ENCODE measurements around the gene TBL2. TPM values are rescaled to one million over a fixed set of nuclear protein-coding genes. Genes with fewer than 3 reads are reported as not detected.
"Not testable (repeated sequence)": the region's sequence is repeated elsewhere in the genome, so short reads cannot be mapped to it uniquely, and the experiment has no call there.

The TBL2 gene
- total RNA-seq, 2 donors from 2014 or later, result 30.7 to 36.6 TPM

- H3K4me3 Mint-ChIP-seq, result no peak overlapping the region
- no peak for DNase-seq (ENCODE audit: low spot score)
- no peak for ATAC-seq
- H3K27me3 Mint-ChIP-seq, result no peaks in the 10 kb centered on the region
- H3K27ac Mint-ChIP-seq, result no peak overlapping the region
- peaks cover 10% of the 10 kb centered on the region for H3K36me3 Mint-ChIP-seq
- peaks cover 10 to 23% of the 10 kb centered on the region in 2 donors for H3K4me1 Mint-ChIP-seq (ENCODE audit: low read depth in 2 of 2)
- H3K9me3 Mint-ChIP-seq, result no peaks in the 10 kb centered on the region
Measured at GRCh38 chr7:73549176-73549575, 29.2 kb downstream of the TBL2 start.

- H3K4me3 Mint-ChIP-seq, result no peak overlapping the region
- peak overlapping the region in 1 of 2 donors; percentile 28 for H3K27ac Mint-ChIP-seq
- no peaks in the 10 kb centered on the region for H3K9me3 Mint-ChIP-seq
- DNase-seq (ENCODE audit: low spot score), result no peak
- peaks cover 15 to 25% of the 10 kb centered on the region in 2 donors for H3K4me1 Mint-ChIP-seq (ENCODE audit: low read depth in 2 of 2)
- H3K27me3 Mint-ChIP-seq, result no peaks in the 10 kb centered on the region
- peaks cover 10% of the 10 kb centered on the region for H3K36me3 Mint-ChIP-seq
- no peak for ATAC-seq
Measured at GRCh38 chr7:73547841-73548240, 30.5 kb downstream of the TBL2 start.

GRCh38 chr7:73544678-73545077, 33.7 kb downstream of the TBL2 start:
- DNase-seq (ENCODE audit: low spot score), result no peak
- H3K4me3 Mint-ChIP-seq, result no peak overlapping the region
- H3K4me1 Mint-ChIP-seq (ENCODE audit: low read depth in 2 of 2), result peaks cover 15 to 28% of the 10 kb centered on the region in 2 donors
- no peaks in the 10 kb centered on the region for H3K9me3 Mint-ChIP-seq
- H3K27ac Mint-ChIP-seq, result no peak overlapping the region
- H3K27me3 Mint-ChIP-seq, result no peaks in the 10 kb centered on the region
- peaks cover 5% of the 10 kb centered on the region for H3K36me3 Mint-ChIP-seq
- no peak for ATAC-seq

- Mint-ChIP-seq H3K27me3 (no peaks in the 10 kb centered on the region), H3K36me3 (peaks cover 4% of the 10 kb centered on the region), H3K4me1 (ENCODE audit: low read depth in 2 of 2) (peaks cover 9 to 17% of the 10 kb centered on the region in 2 donors), H3K4me3 (no peak overlapping the region), H3K27ac (no peak overlapping the region), H3K9me3 (no peaks in the 10 kb centered on the region)
- ATAC-seq, result no peak
- DNase-seq (ENCODE audit: low spot score), result no peak
Measured at GRCh38 chr7:73541722-73542121, 36.7 kb downstream of the TBL2 start.

- ATAC-seq, result no peak
- Mint-ChIP-seq H3K9me3 (no peaks in the 10 kb centered on the region), H3K4me3 (no peak overlapping the region), H3K4me1 (ENCODE audit: low read depth in 2 of 2) (peaks cover 5 to 14% of the 10 kb centered on the region in 2 donors), H3K36me3 (peaks cover 4% of the 10 kb centered on the region), H3K27me3 (no peaks in the 10 kb centered on the region), H3K27ac (no peak overlapping the region)
- DNase-seq (ENCODE audit: low spot score), result no peak
Measured at GRCh38 chr7:73539709-73540108, 38.7 kb downstream of the TBL2 start.

GRCh38 chr7:73538510-73538909, 39.9 kb downstream of the TBL2 start:
- not testable (repeated sequence) for H3K4me3 Mint-ChIP-seq; ATAC-seq; H3K9me3 Mint-ChIP-seq; H3K36me3 Mint-ChIP-seq; H3K27me3 Mint-ChIP-seq; H3K27ac Mint-ChIP-seq; DNase-seq (ENCODE audit: low spot score)
- peaks cover 3 to 11% of the 10 kb centered on the region in 2 donors for H3K4me1 Mint-ChIP-seq (ENCODE audit: low read depth in 2 of 2)

GRCh38 chr7:73537051-73537450, 41.3 kb downstream of the TBL2 start:
- H3K27me3 Mint-ChIP-seq, result no peaks in the 10 kb centered on the region
- no peak overlapping the region for H3K4me3 Mint-ChIP-seq
- peaks cover 4% of the 10 kb centered on the region for H3K36me3 Mint-ChIP-seq
- ATAC-seq, result no peak
- no peaks in the 10 kb centered on the region for H3K9me3 Mint-ChIP-seq
- no peak overlapping the region for H3K27ac Mint-ChIP-seq
- DNase-seq (ENCODE audit: low spot score), result no peak
- peaks cover 0 to 5% of the 10 kb centered on the region in 2 donors for H3K4me1 Mint-ChIP-seq (ENCODE audit: low read depth in 2 of 2)

GRCh38 chr7:73536479-73536878, 41.9 kb downstream of the TBL2 start:
- DNase-seq (ENCODE audit: low spot score) (no peak), ATAC-seq (no peak)
- Mint-ChIP-seq H3K27me3 (no peaks in the 10 kb centered on the region), H3K4me3 (no peak overlapping the region), H3K9me3 (no peaks in the 10 kb centered on the region), H3K27ac (no peak overlapping the region), H3K36me3 (peaks cover 4% of the 10 kb centered on the region), H3K4me1 (ENCODE audit: low read depth in 2 of 2) (peaks cover 0 to 3% of the 10 kb centered on the region in 2 donors)

GRCh38 chr7:73535918-73536317, 42.5 kb downstream of the TBL2 start:
- not testable (repeated sequence) for H3K4me1 Mint-ChIP-seq (ENCODE audit: low read depth in 2 of 2); ATAC-seq; H3K4me3 Mint-ChIP-seq; H3K36me3 Mint-ChIP-seq; H3K27ac Mint-ChIP-seq; DNase-seq (ENCODE audit: low spot score); H3K9me3 Mint-ChIP-seq; H3K27me3 Mint-ChIP-seq

GRCh38 chr7:73533742-73534141, 44.6 kb downstream of the TBL2 start:
- Mint-ChIP-seq H3K27ac (no peak overlapping the region), H3K4me3 (no peak overlapping the region), H3K4me1 (ENCODE audit: low read depth in 2 of 2) (peaks cover 0 to 4% of the 10 kb centered on the region in 2 donors), H3K9me3 (no peaks in the 10 kb centered on the region), H3K27me3 (no peaks in the 10 kb centered on the region), H3K36me3 (peaks cover 4% of the 10 kb centered on the region)
- ATAC-seq, result no peak
- no peak for DNase-seq (ENCODE audit: low spot score)

- H3K36me3 Mint-ChIP-seq, result no peaks in the 10 kb centered on the region
- no peak for ATAC-seq
- no peak for DNase-seq (ENCODE audit: low spot score)
Measured at GRCh38 chr7:73532224-73532623, 46.2 kb downstream of the TBL2 start.

GRCh38 chr7:73530800-73531199, 47.6 kb downstream of the TBL2 start:
- peaks cover 15% of the 10 kb centered on the region in 2 donors for H3K4me1 Mint-ChIP-seq (ENCODE audit: low read depth in 2 of 2)
- no peak overlapping the region for H3K27ac Mint-ChIP-seq
- no peak for DNase-seq (ENCODE audit: low spot score)
- H3K36me3 Mint-ChIP-seq, result no peaks in the 10 kb centered on the region
- ATAC-seq, result no peak
- no peak overlapping the region for H3K4me3 Mint-ChIP-seq
- H3K9me3 Mint-ChIP-seq, result no peaks in the 10 kb centered on the region
- H3K27me3 Mint-ChIP-seq, result no peaks in the 10 kb centered on the region

More at GRCh38 chr7:73532224-73532623, 46.2 kb downstream of the TBL2 start:
- Mint-ChIP-seq H3K4me1 (ENCODE audit: low read depth in 2 of 2) (peaks cover 9% of the 10 kb centered on the region in 2 donors), H3K9me3 (no peaks in the 10 kb centered on the region), H3K4me3 (no peak overlapping the region), H3K27ac (no peak overlapping the region), H3K27me3 (no peaks in the 10 kb centered on the region)

GRCh38 chr7:73526896-73527821, 51.2 kb downstream of the TBL2 start:
- Mint-ChIP-seq H3K27ac (peak overlapping the region; percentile 82 to 87), H3K9me3 (no peaks in the 10 kb centered on the region), H3K4me3 (peak overlapping the region; percentile 65), H3K27me3 (no peaks in the 10 kb centered on the region), H3K4me1 (ENCODE audit: low read depth in 2 of 2) (peaks cover 35 to 36% of the 10 kb centered on the region in 2 donors), H3K36me3 (no peaks in the 10 kb centered on the region)
- DNase-seq (ENCODE audit: low spot score) (no peak), ATAC-seq (no peak)

GRCh38 chr7:73526158-73526494, 52.3 kb downstream of the TBL2 start:
- H3K36me3 Mint-ChIP-seq; H3K27me3 Mint-ChIP-seq; H3K4me3 Mint-ChIP-seq; ATAC-seq; H3K9me3 Mint-ChIP-seq; DNase-seq (ENCODE audit: low spot score): not testable (repeated sequence)
- peaks cover 37 to 39% of the 10 kb centered on the region in 2 donors for H3K4me1 Mint-ChIP-seq (ENCODE audit: low read depth in 2 of 2)
- peak overlapping the region in 1 of 2 donors; percentile 85 for H3K27ac Mint-ChIP-seq

Data from natural killer cell treated with Interleukin-12 subunit alpha and Interleukin-12 subunit beta and Interleukin-15 and Interleukin-18, amount 100 ng/mL, for 72 hours (primary cell).